ENCODE measurements around the gene CACNG1. TPM values are rescaled to one million over a fixed set of nuclear protein-coding genes. Genes with fewer than 3 reads are reported as not detected.

Gene CACNG1
- total RNA-seq, 1 donor from 2014 or later = 0.18 TPM

DNA sequence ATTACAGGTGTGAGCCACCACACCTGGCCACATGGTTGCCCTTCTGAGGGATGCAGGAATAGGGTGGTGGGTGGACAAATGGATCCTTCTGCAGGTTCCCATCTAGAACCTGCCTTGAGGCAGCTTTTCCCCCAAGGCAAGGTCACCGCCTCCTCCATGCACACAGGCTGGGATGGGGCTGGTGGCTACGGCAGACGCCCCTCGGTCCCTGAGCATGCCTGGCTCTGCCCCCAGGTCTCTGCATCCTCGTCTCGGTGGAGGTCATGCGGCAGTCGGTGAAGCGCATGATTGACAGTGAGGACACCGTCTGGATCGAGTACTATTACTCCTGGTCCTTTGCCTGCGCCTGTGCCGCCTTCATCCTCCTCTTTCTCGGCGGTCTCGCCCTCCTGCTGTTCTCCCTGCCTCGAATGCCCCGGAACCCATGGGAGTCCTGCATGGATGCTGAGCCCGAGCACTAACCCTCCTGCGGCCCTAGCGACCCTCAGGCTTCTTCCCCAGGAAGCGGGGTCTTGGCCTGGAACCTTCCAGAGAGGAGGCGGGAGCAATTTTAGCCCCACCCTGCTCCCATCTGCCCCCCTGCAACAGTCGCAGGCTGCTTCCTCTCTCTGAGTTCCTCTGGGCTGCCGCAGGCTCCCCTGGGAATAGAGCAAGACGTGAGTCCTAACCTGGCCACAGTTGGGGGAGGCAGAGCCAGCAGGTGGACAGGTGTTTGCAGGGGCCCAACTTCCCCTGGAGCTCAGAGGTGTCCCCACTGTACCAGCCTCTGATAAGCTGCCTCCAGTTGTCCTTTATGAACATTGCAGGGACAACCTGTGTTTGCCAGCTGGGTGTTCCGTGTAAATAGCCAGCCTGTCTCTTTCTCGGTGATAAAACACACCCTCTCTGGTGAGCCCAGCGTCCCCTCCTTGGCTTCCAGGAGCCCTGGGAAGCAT, 11.7 kb downstream of the CACNG1 start:
- H3K27ac Mint-ChIP-seq = no peak overlapping the region
- H3K27me3 Mint-ChIP-seq (ENCODE audit: low read depth) = no peaks in the 10 kb centered on the region
- DNase-seq (ENCODE audit: low spot score in 2 of 2, unreplicated experiment in 2 of 2) = peak in 1 of 2 experiments; percentile 36
- no peaks in the 10 kb centered on the region for H3K36me3 Mint-ChIP-seq
- H3K4me3 Mint-ChIP-seq = no peak overlapping the region
- no peaks in the 10 kb centered on the region for H3K4me1 Mint-ChIP-seq
- H3K9me3 Mint-ChIP-seq = no peaks in the 10 kb centered on the region
- TF ChIP-seq, protein P1, sequence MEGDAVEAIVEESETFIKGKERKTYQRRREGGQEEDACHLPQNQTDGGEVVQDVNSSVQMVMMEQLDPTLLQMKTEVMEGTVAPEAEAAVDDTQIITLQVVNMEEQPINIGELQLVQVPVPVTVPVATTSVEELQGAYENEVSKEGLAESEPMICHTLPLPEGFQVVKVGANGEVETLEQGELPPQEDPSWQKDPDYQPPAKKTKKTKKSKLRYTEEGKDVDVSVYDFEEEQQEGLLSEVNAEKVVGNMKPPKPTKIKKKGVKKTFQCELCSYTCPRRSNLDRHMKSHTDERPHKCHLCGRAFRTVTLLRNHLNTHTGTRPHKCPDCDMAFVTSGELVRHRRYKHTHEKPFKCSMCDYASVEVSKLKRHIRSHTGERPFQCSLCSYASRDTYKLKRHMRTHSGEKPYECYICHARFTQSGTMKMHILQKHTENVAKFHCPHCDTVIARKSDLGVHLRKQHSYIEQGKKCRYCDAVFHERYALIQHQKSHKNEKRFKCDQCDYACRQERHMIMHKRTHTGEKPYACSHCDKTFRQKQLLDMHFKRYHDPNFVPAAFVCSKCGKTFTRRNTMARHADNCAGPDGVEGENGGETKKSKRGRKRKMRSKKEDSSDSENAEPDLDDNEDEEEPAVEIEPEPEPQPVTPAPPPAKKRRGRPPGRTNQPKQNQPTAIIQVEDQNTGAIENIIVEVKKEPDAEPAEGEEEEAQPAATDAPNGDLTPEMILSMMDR (IDR thresholded peaks at IDR 0.05; ENCODE audit: unreplicated experiment) = no peak

DNA sequence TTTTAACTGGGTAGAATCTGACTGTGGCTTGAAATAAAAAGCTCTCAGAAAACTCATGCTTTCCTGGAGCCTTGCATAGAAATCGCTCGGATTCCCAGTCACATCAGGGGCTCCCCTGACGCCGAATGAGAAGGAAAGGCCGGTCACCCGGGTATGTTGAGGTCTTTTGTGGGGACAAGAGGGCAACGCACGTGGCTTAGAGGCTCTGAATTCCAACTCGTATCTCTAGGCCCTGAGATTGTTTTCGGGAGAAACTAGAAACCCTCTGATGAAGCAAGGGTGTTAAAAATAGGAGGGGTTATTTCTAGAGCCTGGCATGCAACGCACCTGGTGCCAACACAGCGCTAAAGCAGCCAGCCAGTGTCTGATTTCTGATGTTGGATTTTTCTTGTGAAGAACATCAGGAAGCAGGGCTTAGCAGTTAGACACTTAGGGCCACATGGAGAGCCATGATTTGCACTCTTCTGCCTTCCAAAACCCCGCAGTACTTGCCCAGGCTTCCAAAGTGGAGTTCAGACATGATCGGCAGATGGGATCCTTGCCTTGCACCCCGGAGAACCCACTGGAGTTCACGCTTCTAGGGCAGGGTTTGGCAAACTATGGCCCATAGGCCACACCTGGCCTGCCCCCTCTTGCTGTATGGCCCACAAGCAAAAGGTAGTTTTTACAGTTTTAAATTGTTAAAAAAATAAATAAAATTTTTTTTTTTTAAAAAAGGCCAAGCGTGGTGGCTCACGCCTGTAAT, 12.6 kb downstream of the CACNG1 start:
- no peak overlapping the region for H3K27ac Mint-ChIP-seq
- no peaks in the 10 kb centered on the region for H3K27me3 Mint-ChIP-seq (ENCODE audit: low read depth)
- H3K4me1 Mint-ChIP-seq = no peaks in the 10 kb centered on the region
- DNase-seq (ENCODE audit: low spot score in 2 of 2, unreplicated experiment in 2 of 2) = peak in 1 of 2 experiments; percentile 21
- no peaks in the 10 kb centered on the region for H3K36me3 Mint-ChIP-seq
- TF ChIP-seq, protein P1 (IDR thresholded peaks at IDR 0.05; ENCODE audit: unreplicated experiment) = no peak
- no peaks in the 10 kb centered on the region for H3K9me3 Mint-ChIP-seq
- no peak overlapping the region for H3K4me3 Mint-ChIP-seq

DNA sequence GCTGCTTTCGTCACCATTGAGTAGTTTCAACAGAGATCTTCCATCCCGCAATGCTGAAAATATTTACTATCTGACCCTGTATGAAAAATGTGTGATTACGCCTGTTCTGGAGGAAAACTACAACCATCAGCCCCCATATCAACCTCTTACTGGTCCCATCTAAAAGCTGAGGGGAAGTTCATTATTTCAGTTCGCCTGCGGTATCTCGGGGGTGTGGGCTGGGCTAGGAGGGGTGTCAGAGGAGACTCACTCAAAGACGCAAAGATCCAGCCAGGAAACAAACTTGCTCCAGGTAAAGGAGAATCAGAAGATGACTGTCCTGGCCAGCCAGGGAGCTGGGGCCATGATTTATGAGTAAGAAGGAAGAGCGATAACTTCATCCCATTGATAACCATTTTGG, 13.7 kb downstream of the CACNG1 start:
- Mint-ChIP-seq H3K4me3 (no peak overlapping the region), H3K4me1 (no peaks in the 10 kb centered on the region), H3K36me3 (no peaks in the 10 kb centered on the region), H3K27me3 (ENCODE audit: low read depth) (no peaks in the 10 kb centered on the region), H3K9me3 (no peaks in the 10 kb centered on the region), H3K27ac (no peak overlapping the region)
- no peak for DNase-seq (ENCODE audit: low spot score in 2 of 2, unreplicated experiment in 2 of 2)
- TF ChIP-seq, protein P1 (IDR thresholded peaks at IDR 0.05; ENCODE audit: unreplicated experiment) = no peak

DNA sequence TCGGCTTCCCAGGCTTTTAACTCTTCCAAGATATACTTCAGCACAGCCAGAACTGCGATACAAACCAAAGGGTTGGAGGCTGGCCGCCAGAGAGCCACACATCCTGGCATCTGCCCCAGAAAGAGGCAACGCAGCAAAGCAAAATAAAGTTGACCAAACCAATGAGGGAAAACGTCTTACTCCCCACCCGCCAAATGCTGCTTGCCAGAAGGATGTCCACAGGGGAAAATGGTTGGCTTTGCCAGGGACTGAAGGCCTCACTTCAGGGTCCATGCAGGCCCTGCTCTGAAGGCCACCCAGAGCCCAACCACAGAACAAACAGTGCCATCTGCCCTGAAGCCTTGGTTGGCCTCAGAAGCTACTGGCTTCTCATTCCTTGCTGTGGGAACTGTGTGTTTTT, 15.0 kb downstream of the CACNG1 start:
- Mint-ChIP-seq H3K27ac (no peak overlapping the region), H3K4me1 (no peaks in the 10 kb centered on the region), H3K4me3 (no peak overlapping the region), H3K27me3 (ENCODE audit: low read depth) (no peaks in the 10 kb centered on the region), H3K36me3 (no peaks in the 10 kb centered on the region), H3K9me3 (no peaks in the 10 kb centered on the region)
- TF ChIP-seq, protein P1 (IDR thresholded peaks at IDR 0.05; ENCODE audit: unreplicated experiment) = no peak
- DNase-seq (ENCODE audit: low spot score in 2 of 2, unreplicated experiment in 2 of 2) = no peak

DNA sequence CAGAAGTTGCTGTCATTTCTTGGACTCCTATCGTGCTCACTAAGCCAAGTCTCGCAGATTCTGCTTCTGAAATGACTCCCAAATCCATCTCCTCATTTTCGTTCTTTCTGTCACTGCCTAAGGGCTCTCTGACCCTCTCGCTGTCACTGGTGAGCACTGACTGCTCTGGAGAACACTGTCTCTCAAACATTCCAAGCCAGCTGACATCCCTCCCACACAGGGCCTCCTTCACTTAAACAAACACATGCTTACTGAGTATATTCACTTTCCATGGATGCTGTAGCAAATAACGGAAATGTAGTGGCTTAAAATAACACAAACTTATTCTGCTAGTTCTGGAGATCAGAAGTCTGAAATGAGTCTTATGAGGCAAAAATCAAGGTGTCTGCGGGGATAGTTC, 18.8 kb downstream of the CACNG1 start:
- Mint-ChIP-seq H3K27ac (no peak overlapping the region), H3K4me1 (peaks cover 6% of the 10 kb centered on the region), H3K27me3 (ENCODE audit: low read depth) (no peaks in the 10 kb centered on the region), H3K36me3 (no peaks in the 10 kb centered on the region), H3K4me3 (no peak overlapping the region), H3K9me3 (no peaks in the 10 kb centered on the region)
- TF ChIP-seq, protein P1 (IDR thresholded peaks at IDR 0.05; ENCODE audit: unreplicated experiment) = no peak
- DNase-seq (ENCODE audit: low spot score in 2 of 2, unreplicated experiment in 2 of 2) = no peak

Measured in mesothelial cell of epicardium (in vitro differentiated cells).